ENCODE measurements around the gene SPATA20. TPM values are rescaled to one million over a fixed set of nuclear protein-coding genes. Genes with fewer than 3 reads are reported as not detected.

Gene SPATA20
- total RNA-seq, 1 experiment from 2014 or later, result 149 TPM

GRCh38 chr17:50584116-50584515, 37.1 kb downstream of the SPATA20 start:
- no peak overlapping the region for H3K4me3 Mint-ChIP-seq (ENCODE audit: unreplicated experiment)
- Histone ChIP-seq H3K9me3 (peaks cover 3% of the 10 kb centered on the region; the same call in 1 of the 2 replicates), H3K36me3 (ENCODE audit: control insufficient read depth, insufficient read depth, low read length) (no peaks in the 10 kb centered on the region), H3K27me3 (replicated peaks; ENCODE audit: control insufficient read depth, insufficient read depth, low read length) (no peaks in the 10 kb centered on the region), H3K4me3 (ENCODE audit: low read depth, low read length) (no peak overlapping the region), H3K4me1 (peaks cover 8% of the 10 kb centered on the region)
- no peak overlapping the region for H3K27ac Mint-ChIP-seq (ENCODE audit: unreplicated experiment)
- no peaks in the 10 kb centered on the region for H3K36me3 Mint-ChIP-seq (ENCODE audit: insufficient read depth, unreplicated experiment)
- no peaks in the 10 kb centered on the region for H3K27me3 Mint-ChIP-seq (ENCODE audit: insufficient read depth, unreplicated experiment)
- intact Hi-C loops (cut with micrococcal nuclease; ENCODE audit: unreplicated experiment), result no loop called here
- POLR2A ChIA-PET, result interaction anchor here (0.6 kb wide), 1 partner anchor 67 kb away, joined by 6 read pairs; no protein-coding TSS in a partner anchor
- no peaks in the 10 kb centered on the region for H3K9me3 Mint-ChIP-seq (ENCODE audit: unreplicated experiment)
- CTCF ChIA-PET, result interaction anchor here (0.6 kb wide), 1 partner anchor 187 kb away, joined by 4 read pairs; the partner anchor contains the start of gene LRRC59
- no TSS peak for BruUV-seq (replicated peaks)
- no peak for TF ChIP-seq CTCF (IDR thresholded peaks at IDR 0.05; ENCODE audit: insufficient read depth in 1 of 2, low read depth in 1 of 2, low read length in 1 of 2, severe bottlenecking in 1 of 2, unreplicated experiment in 1 of 2)
- H3K4me1 Mint-ChIP-seq (ENCODE audit: low read depth, unreplicated experiment), result peaks cover 7% of the 10 kb centered on the region
- DNase-seq, result no peak

GRCh38 chr17:50584749-50585148, 37.8 kb downstream of the SPATA20 start:
- no peak overlapping the region for H3K4me3 ChIP-seq (ENCODE audit: low read depth, low read length)
- H3K4me3 Mint-ChIP-seq (ENCODE audit: unreplicated experiment), result no peak overlapping the region
- no peak overlapping the region for H3K27ac Mint-ChIP-seq (ENCODE audit: unreplicated experiment)
- ChIA-PET CTCF (interaction anchor here (0.6 to 0.7 kb wide), 4 partner anchors 14 to 282 kb away, joined by 3 to 4 read pairs (median 4); partner anchors contain the start of gene LRRC59), POLR2A (no interaction called here)
- H3K4me1 Mint-ChIP-seq (ENCODE audit: low read depth, unreplicated experiment), result peaks cover 7% of the 10 kb centered on the region
- no TSS peak for BruUV-seq (replicated peaks)
- H3K36me3 Mint-ChIP-seq (ENCODE audit: insufficient read depth, unreplicated experiment), result no peaks in the 10 kb centered on the region
- intact Hi-C loops (cut with micrococcal nuclease; ENCODE audit: unreplicated experiment), result no loop called here
- H3K9me3 ChIP-seq, result peaks cover 3% of the 10 kb centered on the region; the same call in 1 of the 2 replicates
- H3K36me3 ChIP-seq (ENCODE audit: control insufficient read depth, insufficient read depth, low read length), result no peaks in the 10 kb centered on the region
- no peaks in the 10 kb centered on the region for H3K9me3 Mint-ChIP-seq (ENCODE audit: unreplicated experiment)
- H3K27me3 ChIP-seq (replicated peaks; ENCODE audit: control insufficient read depth, insufficient read depth, low read length), result no peaks in the 10 kb centered on the region
- peaks cover 9% of the 10 kb centered on the region for H3K4me1 ChIP-seq
- no peak for TF ChIP-seq CTCF (IDR thresholded peaks at IDR 0.05; ENCODE audit: insufficient read depth in 1 of 2, low read depth in 1 of 2, low read length in 1 of 2, severe bottlenecking in 1 of 2, unreplicated experiment in 1 of 2)
- H3K27me3 Mint-ChIP-seq (ENCODE audit: insufficient read depth, unreplicated experiment), result no peaks in the 10 kb centered on the region
- no peak for DNase-seq

- Histone ChIP-seq H3K9me3 (peaks cover 3% of the 10 kb centered on the region; the same call in 1 of the 2 replicates), H3K36me3 (ENCODE audit: control insufficient read depth, insufficient read depth, low read length) (no peaks in the 10 kb centered on the region), H3K4me3 (ENCODE audit: low read depth, low read length) (no peak overlapping the region), H3K27me3 (replicated peaks; ENCODE audit: control insufficient read depth, insufficient read depth, low read length) (no peaks in the 10 kb centered on the region), H3K4me1 (peaks cover 9% of the 10 kb centered on the region)
- ChIA-PET CTCF (interaction anchor here (0.7 to 1.2 kb wide), 3 partner anchors 35 to 281 kb away, joined by 3 to 4 read pairs (median 3); no protein-coding TSS in a partner anchor), POLR2A (no interaction called here)
- peaks cover 7% of the 10 kb centered on the region for H3K4me1 Mint-ChIP-seq (ENCODE audit: low read depth, unreplicated experiment)
- no TSS peak for BruUV-seq (replicated peaks)
- no peaks in the 10 kb centered on the region for H3K36me3 Mint-ChIP-seq (ENCODE audit: insufficient read depth, unreplicated experiment)
- no peak overlapping the region for H3K27ac Mint-ChIP-seq (ENCODE audit: unreplicated experiment)
- no peak for TF ChIP-seq CTCF (IDR thresholded peaks at IDR 0.05; ENCODE audit: insufficient read depth in 1 of 2, low read depth in 1 of 2, low read length in 1 of 2, severe bottlenecking in 1 of 2, unreplicated experiment in 1 of 2)
- no peaks in the 10 kb centered on the region for H3K27me3 Mint-ChIP-seq (ENCODE audit: insufficient read depth, unreplicated experiment)
- H3K9me3 Mint-ChIP-seq (ENCODE audit: unreplicated experiment), result no peaks in the 10 kb centered on the region
- intact Hi-C loops (cut with micrococcal nuclease; ENCODE audit: unreplicated experiment), result no loop called here
- DNase-seq, result no peak
- no peak overlapping the region for H3K4me3 Mint-ChIP-seq (ENCODE audit: unreplicated experiment)
Measured at GRCh38 chr17:50585346-50585745, 38.4 kb downstream of the SPATA20 start.
